HepG2 (cell line): ENCODE data around the gene CES1.
"Not testable (repeated sequence)": the region's sequence is repeated elsewhere in the genome, so short reads cannot be mapped to it uniquely, and the experiment has no call there.

Experiments
- EZH2 ChIP-seq: conservative IDR thresholded peaks from 2 replicates; pipeline ENCODE4 v1.6.1; 2012; ENCODE audit warnings: mild to moderate bottlenecking, low read depth, low read length, moderate library complexity
- ISX ChIP-seq: sonication (generic); formaldehyde crosslinking; conservative IDR thresholded peaks from 2 replicates; pipeline ENCODE4 v1.5.0; 2020; ENCODE audit warnings: missing genetic modification reagents
- RELA ChIP-seq: sonication (generic); formaldehyde crosslinking; IDR thresholded peaks from 2 replicates; pipeline ENCODE4 v1.4.0; 2020; ENCODE audit warnings: missing genetic modification reagents
- TF ChIP-seq, protein P1 (sequence below): sonication (generic); formaldehyde crosslinking; IDR thresholded peaks from 2 replicates; pipeline ENCODE4 v1.5.0; 2020; ENCODE audit warnings: mild to moderate bottlenecking, missing genetic modification reagents, moderate library complexity

DNA sequence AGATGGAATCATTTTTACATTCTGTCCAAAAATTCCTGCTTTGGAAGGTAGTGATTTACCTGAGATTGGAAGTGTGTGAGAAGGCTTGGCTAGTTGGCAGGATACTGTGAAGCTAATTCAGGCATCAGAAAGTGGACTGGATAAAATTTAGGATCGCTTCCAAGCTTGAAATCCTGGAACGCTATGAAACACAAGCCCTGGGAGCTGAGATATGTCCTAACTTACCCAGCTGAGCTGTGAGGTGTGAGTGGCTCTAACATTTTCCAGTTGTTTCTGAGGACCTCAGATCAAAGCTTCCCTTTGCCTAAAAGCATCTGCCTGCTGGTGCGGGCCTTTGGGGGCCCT lies 73.0 kb downstream of the CES1 start:
- TF ChIP-seq ISX (CRISPR knock-in tag); RELA; EZH2: not testable (repeated sequence)
- TF ChIP-seq, protein P1, sequence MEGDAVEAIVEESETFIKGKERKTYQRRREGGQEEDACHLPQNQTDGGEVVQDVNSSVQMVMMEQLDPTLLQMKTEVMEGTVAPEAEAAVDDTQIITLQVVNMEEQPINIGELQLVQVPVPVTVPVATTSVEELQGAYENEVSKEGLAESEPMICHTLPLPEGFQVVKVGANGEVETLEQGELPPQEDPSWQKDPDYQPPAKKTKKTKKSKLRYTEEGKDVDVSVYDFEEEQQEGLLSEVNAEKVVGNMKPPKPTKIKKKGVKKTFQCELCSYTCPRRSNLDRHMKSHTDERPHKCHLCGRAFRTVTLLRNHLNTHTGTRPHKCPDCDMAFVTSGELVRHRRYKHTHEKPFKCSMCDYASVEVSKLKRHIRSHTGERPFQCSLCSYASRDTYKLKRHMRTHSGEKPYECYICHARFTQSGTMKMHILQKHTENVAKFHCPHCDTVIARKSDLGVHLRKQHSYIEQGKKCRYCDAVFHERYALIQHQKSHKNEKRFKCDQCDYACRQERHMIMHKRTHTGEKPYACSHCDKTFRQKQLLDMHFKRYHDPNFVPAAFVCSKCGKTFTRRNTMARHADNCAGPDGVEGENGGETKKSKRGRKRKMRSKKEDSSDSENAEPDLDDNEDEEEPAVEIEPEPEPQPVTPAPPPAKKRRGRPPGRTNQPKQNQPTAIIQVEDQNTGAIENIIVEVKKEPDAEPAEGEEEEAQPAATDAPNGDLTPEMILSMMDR (CRISPR knock-in tag): not testable (repeated sequence)
